Gastrocnemius medialis (tissue), 4 donors: Measurements from ENCODE around the gene BAG5. TPM values are rescaled to one million over a fixed set of nuclear protein-coding genes. Genes with fewer than 3 reads are reported as not detected.

Experiments
- ATAC-seq, 2 donors: fragments of 150-250 bp; one replicate each; pipeline ENCODE4 v1.9.1; 2016
- DNase-seq, 2 donors: peaks; one replicate each; pipeline ENCODE4 v3.0.0-alpha.2; 2019
- H3K27ac ChIP-seq, 4 donors: fragments of 200-600 bp; sonication (generic); 1 replicate in 1 of 4; 2 replicates in 3 of 4; pipeline ENCODE4 v1.5.1; 2016 to 2018; ENCODE audit warnings: mild to moderate bottlenecking in 2 of 4, moderate library complexity in 1 of 4
- H3K27me3 ChIP-seq, 3 donors: fragments of 200-600 bp; sonication (generic) in 2 of 3; 1 replicate in 1 of 3; 2 replicates in 2 of 3; pipeline versions ENCODE4 v1.5.1 to v1.6.0; 2016 to 2019; ENCODE audit warnings: mild to moderate bottlenecking in 1 of 3, moderate library complexity in 1 of 3
- H3K36me3 ChIP-seq, 2 donors: fragments of 200-600 bp; sonication (generic) in 1 of 2; one replicate each; pipeline ENCODE4 v1.5.1; 2017 to 2018
- H3K4me1 ChIP-seq, 2 donors: fragments of 200-600 bp; sonication (generic) in 1 of 2; one replicate each; pipeline ENCODE4 v1.5.1; 2016 to 2017; ENCODE audit warnings: mild to moderate bottlenecking in 2 of 2
- H3K4me3 ChIP-seq, 4 donors: fragments of 200-600 bp; sonication (generic) in 3 of 4; 1 replicate in 1 of 4; 2 replicates in 3 of 4; pipeline ENCODE4 v1.5.1; 2016 to 2019; ENCODE audit warnings: mild to moderate bottlenecking in 2 of 4
- H3K9me3 ChIP-seq, 3 donors: fragments of 200-600 bp; sonication (generic) in 2 of 3; 1 replicate in 1 of 3; 2 replicates in 2 of 3; pipeline ENCODE4 v1.5.1; 2016 to 2019
- CTCF ChIP-seq, 5 experiments: fragments of 450-650 bp in 3 of 5; fragments of 200-600 bp in 2 of 5; sonication (generic) in 2 of 5; IDR thresholded peaks in 4 of 5; conservative IDR thresholded peaks in 1 of 5; 1 replicate in 4 of 5; 2 replicates in 1 of 5; pipeline ENCODE4 v1.5.1; 2016 to 2019; ENCODE audit warnings: antibody characterized with exemption in 5 of 5, mild to moderate bottlenecking in 3 of 5, moderate library complexity in 3 of 5
- POLR2A ChIP-seq, 2 donors: fragments of 450-650 bp; IDR thresholded peaks; one replicate each; pipeline ENCODE4 v1.6.1; 2017; ENCODE audit warnings: antibody characterized with exemption in 2 of 2, mild to moderate bottlenecking in 2 of 2, moderate library complexity in 2 of 2
- in situ Hi-C, 4 donors: fragments of 200-750 bp; cut with MboI; loops; one replicate each; pipeline versions ENCODE4 v1.15.0 to v1.8.0; 2017; ENCODE audit warnings: low sequenced_read_pairs in 4 of 4
- intact Hi-C: fragments of 100-400 bp; cut with DNase I; formaldehyde crosslinking; loops from one replicate; pipeline ENCODE4 v1.15.1; 2023; ENCODE audit warnings: low total_unique reads
- total RNA-seq, 4 donors: library from RNA; depleted of rRNA; stranded (reverse); fragments of >200 nt; gene quantifications; one replicate each; pipeline versions ENCODE4 v1.1.0 to v1.2.3, GENCODE V29; 2016

The BAG5 gene
- total RNA-seq, 4 donors from 2014 or later, result 16.9 to 22.6 (median 21.0) TPM

- intact Hi-C loops, result loop anchor here (10.0 kb wide), 1 partner anchor 1167 kb away; the partner anchor contains the start of gene ADSS1
- Histone ChIP-seq H3K4me1 (peaks cover 68 to 76% of the 10 kb centered on the region in 2 donors), H3K9me3 (no peaks in the 10 kb centered on the region), H3K4me3 (no peak overlapping the region), H3K27ac (peak overlapping the region; percentile 65 to 97 (median 80)), H3K27me3 (no peaks in the 10 kb centered on the region), H3K36me3 (peaks cover 0 to 22% of the 10 kb centered on the region in 2 donors)
- no peak for TF ChIP-seq POLR2A (IDR thresholded peaks at IDR 0.05)
- no peak for TF ChIP-seq CTCF (IDR thresholded peaks at IDR 0.05 in 4 of 5, conservative IDR thresholded peaks at IDR 0.05 in 1 of 5)
- DNase-seq (peak in 1 of 2 donors; percentile 73), ATAC-seq (peak; percentile 14 to 67)
- in situ Hi-C loops, result loop anchor here in 1 of 4 donors (25.0 kb wide), 1 partner anchor 354 kb away; a partner anchor contains a TSS
Measured at GRCh38 chr14:103558071-103558882, 4.2 kb downstream of the BAG5 start.

- in situ Hi-C loops, result loop anchor here in 1 of 4 donors (25.0 kb wide), 1 partner anchor 355 kb away; a partner anchor contains a TSS
- TF ChIP-seq POLR2A (IDR thresholded peaks at IDR 0.05) (no peak), CTCF (IDR thresholded peaks at IDR 0.05 in 4 of 5, conservative IDR thresholded peaks at IDR 0.05 in 1 of 5) (no peak)
- DNase-seq, result no peak
Measured at GRCh38 chr14:103556946-103557758, 5.3 kb downstream of the BAG5 start.

GRCh38 chr14:103555559-103556337 is 6.7 kb downstream of the BAG5 start:
- Histone ChIP-seq H3K27me3 (no peaks in the 10 kb centered on the region), H3K9me3 (no peaks in the 10 kb centered on the region), H3K4me1 (peaks cover 82 to 89% of the 10 kb centered on the region in 2 donors), H3K4me3 (no peak overlapping the region), H3K27ac (peak overlapping the region; percentile 74 to 97 (median 86)), H3K36me3 (peaks cover 0 to 22% of the 10 kb centered on the region in 2 donors)
- no peak for DNase-seq
- in situ Hi-C loops (loop anchor here in 1 of 4 donors (25.0 kb wide), 1 partner anchor 357 kb away; a partner anchor contains a TSS), intact Hi-C loops (loop anchor here (10.0 kb wide), 1 partner anchor 1169 kb away; the partner anchor contains the start of gene ADSS1)
- TF ChIP-seq CTCF (IDR thresholded peaks at IDR 0.05 in 4 of 5, conservative IDR thresholded peaks at IDR 0.05 in 1 of 5), result no peak
- TF ChIP-seq POLR2A (IDR thresholded peaks at IDR 0.05), result peak; percentile 33 to 67
- peak in 1 of 2 donors; percentile 37 for ATAC-seq

More at GRCh38 chr14:103556946-103557758, 5.3 kb downstream of the BAG5 start:
- H3K36me3 ChIP-seq, result peaks cover 0 to 22% of the 10 kb centered on the region in 2 donors
- H3K4me3 ChIP-seq, result no peak overlapping the region
- no peaks in the 10 kb centered on the region for H3K27me3 ChIP-seq
- peak overlapping the region; percentile 65 to 97 (median 80) for H3K27ac ChIP-seq
- no peaks in the 10 kb centered on the region for H3K9me3 ChIP-seq
- intact Hi-C loops, result loop anchor here (10.0 kb wide), 1 partner anchor 1168 kb away; the partner anchor contains the start of gene ADSS1
- H3K4me1 ChIP-seq, result peaks cover 79 to 86% of the 10 kb centered on the region in 2 donors
- ATAC-seq, result no peak

- no peaks in the 10 kb centered on the region for H3K36me3 ChIP-seq
- in situ Hi-C loops, result loop anchor here in 1 of 4 donors (25.0 kb wide), 1 partner anchor 359 kb away; a partner anchor contains a TSS
- DNase-seq (no peak), ATAC-seq (no peak)
- no peaks in the 10 kb centered on the region for H3K27me3 ChIP-seq
- H3K4me3 ChIP-seq, result no peak overlapping the region
- no peak for TF ChIP-seq CTCF (IDR thresholded peaks at IDR 0.05 in 4 of 5, conservative IDR thresholded peaks at IDR 0.05 in 1 of 5)
- TF ChIP-seq POLR2A (IDR thresholded peaks at IDR 0.05), result no peak
- H3K4me1 ChIP-seq, result peaks cover 52 to 80% of the 10 kb centered on the region in 2 donors
- intact Hi-C loops, result loop anchor here (5.0 to 10.0 kb wide), 2 partner anchors 166 to 1172 kb away; partner anchors contain the start of genes ADSS1 and MARK3
- H3K27ac ChIP-seq, result peak overlapping the region; percentile 74 to 97 (median 86)
- no peaks in the 10 kb centered on the region for H3K9me3 ChIP-seq
Measured at GRCh38 chr14:103552846-103553210, 9.6 kb downstream of the BAG5 start.
